Fibroblast of mammary gland (primary cell): Measurements from ENCODE around the gene SV2C.

Experiments used
- DNase-seq: peaks from one replicate; pipeline ENCODE4 v3.0.0-alpha.2; 2010; ENCODE audit warnings: low read depth
- H3K4me3 ChIP-seq: 2 replicates; pipeline ENCODE4 v1.5.1; 2011; ENCODE audit warnings: low read depth, mild to moderate bottlenecking, low read length, moderate library complexity; ENCODE audit not compliant: control insufficient read depth
- TF ChIP-seq, protein P1 (sequence below): conservative IDR thresholded peaks from 2 replicates; pipeline ENCODE4 v1.5.1; 2011; ENCODE audit warnings: low read depth, low read length, inconsistent platforms; ENCODE audit not compliant: control insufficient read depth, insufficient read depth

SV2C gene

DNA sequence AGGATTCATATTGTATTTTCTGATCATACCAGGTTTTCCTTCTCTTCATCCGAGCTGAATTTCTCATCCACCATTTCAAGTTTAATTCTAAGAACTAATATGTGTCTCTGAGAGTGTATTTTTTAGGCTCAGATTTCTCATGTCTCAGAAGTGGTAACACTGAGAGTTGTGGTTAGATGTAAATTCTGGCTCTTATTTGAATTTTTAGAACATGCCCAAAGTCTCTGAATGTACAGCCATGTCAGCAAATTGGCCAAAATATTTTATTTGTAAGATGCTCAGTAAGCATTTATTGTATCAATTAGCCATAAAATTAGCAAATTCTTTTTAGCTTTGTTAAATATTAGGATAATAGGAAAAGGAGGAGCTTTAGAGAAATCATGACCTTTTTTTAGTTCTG lies 16.6 kb downstream of the SV2C start:
- no peak overlapping the region for H3K4me3 ChIP-seq
- DNase-seq = no peak
- TF ChIP-seq, protein P1, sequence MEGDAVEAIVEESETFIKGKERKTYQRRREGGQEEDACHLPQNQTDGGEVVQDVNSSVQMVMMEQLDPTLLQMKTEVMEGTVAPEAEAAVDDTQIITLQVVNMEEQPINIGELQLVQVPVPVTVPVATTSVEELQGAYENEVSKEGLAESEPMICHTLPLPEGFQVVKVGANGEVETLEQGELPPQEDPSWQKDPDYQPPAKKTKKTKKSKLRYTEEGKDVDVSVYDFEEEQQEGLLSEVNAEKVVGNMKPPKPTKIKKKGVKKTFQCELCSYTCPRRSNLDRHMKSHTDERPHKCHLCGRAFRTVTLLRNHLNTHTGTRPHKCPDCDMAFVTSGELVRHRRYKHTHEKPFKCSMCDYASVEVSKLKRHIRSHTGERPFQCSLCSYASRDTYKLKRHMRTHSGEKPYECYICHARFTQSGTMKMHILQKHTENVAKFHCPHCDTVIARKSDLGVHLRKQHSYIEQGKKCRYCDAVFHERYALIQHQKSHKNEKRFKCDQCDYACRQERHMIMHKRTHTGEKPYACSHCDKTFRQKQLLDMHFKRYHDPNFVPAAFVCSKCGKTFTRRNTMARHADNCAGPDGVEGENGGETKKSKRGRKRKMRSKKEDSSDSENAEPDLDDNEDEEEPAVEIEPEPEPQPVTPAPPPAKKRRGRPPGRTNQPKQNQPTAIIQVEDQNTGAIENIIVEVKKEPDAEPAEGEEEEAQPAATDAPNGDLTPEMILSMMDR = no peak

GRCh38 chr5:76104027-76104426 lies 20.8 kb downstream of the SV2C start:
- no peak overlapping the region for H3K4me3 ChIP-seq
- TF ChIP-seq, protein P1 = no peak
- DNase-seq = no peak

GRCh38 chr5:76106149-76106548 lies 23.0 kb downstream of the SV2C start:
- no peak for DNase-seq
- no peak overlapping the region for H3K4me3 ChIP-seq
- TF ChIP-seq, protein P1 = no peak

DNA sequence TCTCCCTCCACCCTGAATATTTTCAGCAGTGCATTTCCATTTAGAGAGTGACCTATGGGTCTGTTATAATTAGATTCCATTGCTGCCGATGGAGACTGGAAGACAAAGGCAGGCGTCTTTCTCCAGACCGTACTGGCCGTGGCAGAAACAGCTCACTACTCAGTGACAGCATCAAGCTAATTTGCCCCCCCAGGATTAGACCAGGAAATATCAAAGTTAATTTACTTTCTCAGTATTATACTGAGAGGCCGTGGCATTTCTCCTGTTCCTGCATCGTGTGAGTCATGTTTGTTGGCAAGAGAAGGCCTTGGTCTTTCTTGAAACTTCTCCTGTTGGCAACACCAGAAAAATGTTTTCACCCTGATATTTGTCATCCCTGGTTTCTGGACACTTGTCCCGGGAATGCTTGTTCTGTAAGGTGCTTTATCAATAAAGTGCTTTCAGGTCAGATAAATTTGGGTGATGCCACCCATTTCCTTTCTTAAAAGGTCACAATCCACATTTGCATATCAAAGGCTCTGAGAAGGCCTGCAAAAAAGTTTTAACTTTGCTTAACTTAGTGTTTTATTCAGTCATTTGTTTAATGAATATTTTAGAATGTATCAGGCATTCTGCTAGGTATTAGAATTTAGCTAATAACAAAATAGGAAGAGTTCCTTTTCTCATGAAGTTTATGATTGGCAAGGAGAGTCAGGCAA lies 28.4 kb downstream of the SV2C start:
- no peak overlapping the region for H3K4me3 ChIP-seq
- DNase-seq = no peak
- TF ChIP-seq, protein P1 = no peak

GRCh38 chr5:76113103-76113502 lies 29.9 kb downstream of the SV2C start:
- TF ChIP-seq, protein P1 = no peak
- H3K4me3 ChIP-seq = no peak overlapping the region
- DNase-seq = no peak

GRCh38 chr5:76114179-76114851 lies 31.1 kb downstream of the SV2C start:
- no peak overlapping the region for H3K4me3 ChIP-seq
- TF ChIP-seq, protein P1 = no peak
- no peak for DNase-seq
